Measurements from ENCODE around the gene TIAM2.

TIAM2 gene

GRCh38 chr6:154995254-154996015, at the start of gene TIAM2:
Gene TIAM2 (plus strand): TSS chr6:154995315. CDS start chr6:155129224, 133,909 bp downstream.
- Histone ChIP-seq H3K9ac (ENCODE audit: low read depth, low read length) (no peak within 1 kb of the TSS), H4K20me1 (ENCODE audit: insufficient read depth, low read length) (no peaks in the 10 kb centered on the region), H3K36me3 (ENCODE audit: insufficient read depth, low read length) (no peaks in the 10 kb centered on the region), H2AFZ (ENCODE audit: low read depth, low read length) (no peak within 1 kb of the TSS), H3K27ac (ENCODE audit: low read length) (no peak within 1 kb of the TSS), H3K27me3 (ENCODE audit: insufficient read depth, low read length, poor library complexity) (no peaks in the 10 kb centered on the region), H3K4me1 (ENCODE audit: insufficient read depth, low read length) (no peaks in the 10 kb centered on the region), H3K79me2 (ENCODE audit: insufficient read depth, low read length) (no peaks in the 10 kb centered on the region), H3K4me2 (ENCODE audit: insufficient read depth, low read length) (no peak within 1 kb of the TSS), H3K9me3 (ENCODE audit: insufficient read depth, low read length, severe bottlenecking) (no peaks in the 10 kb centered on the region), H3K4me3 (ENCODE audit: low read depth in 1 of 2, low read length in 2 of 2) (no peak within 1 kb of the TSS)
- no peak for DNase-seq
- TF ChIP-seq EZH2 (IDR thresholded peaks at IDR 0.05; ENCODE audit: borderline replicate concordance, low read depth, low read length, severe bottlenecking) = no peak
- TF ChIP-seq, protein P1, sequence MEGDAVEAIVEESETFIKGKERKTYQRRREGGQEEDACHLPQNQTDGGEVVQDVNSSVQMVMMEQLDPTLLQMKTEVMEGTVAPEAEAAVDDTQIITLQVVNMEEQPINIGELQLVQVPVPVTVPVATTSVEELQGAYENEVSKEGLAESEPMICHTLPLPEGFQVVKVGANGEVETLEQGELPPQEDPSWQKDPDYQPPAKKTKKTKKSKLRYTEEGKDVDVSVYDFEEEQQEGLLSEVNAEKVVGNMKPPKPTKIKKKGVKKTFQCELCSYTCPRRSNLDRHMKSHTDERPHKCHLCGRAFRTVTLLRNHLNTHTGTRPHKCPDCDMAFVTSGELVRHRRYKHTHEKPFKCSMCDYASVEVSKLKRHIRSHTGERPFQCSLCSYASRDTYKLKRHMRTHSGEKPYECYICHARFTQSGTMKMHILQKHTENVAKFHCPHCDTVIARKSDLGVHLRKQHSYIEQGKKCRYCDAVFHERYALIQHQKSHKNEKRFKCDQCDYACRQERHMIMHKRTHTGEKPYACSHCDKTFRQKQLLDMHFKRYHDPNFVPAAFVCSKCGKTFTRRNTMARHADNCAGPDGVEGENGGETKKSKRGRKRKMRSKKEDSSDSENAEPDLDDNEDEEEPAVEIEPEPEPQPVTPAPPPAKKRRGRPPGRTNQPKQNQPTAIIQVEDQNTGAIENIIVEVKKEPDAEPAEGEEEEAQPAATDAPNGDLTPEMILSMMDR (IDR thresholded peaks at IDR 0.05; ENCODE audit: borderline replicate concordance, extremely low read depth, low read length, poor library complexity, severe bottlenecking) = no peak
- no peak for ATAC-seq (ENCODE audit: insufficient read depth, low read depth)

- no peak overlapping the region for H2AFZ ChIP-seq (ENCODE audit: low read depth, low read length)
- H3K36me3 ChIP-seq (ENCODE audit: insufficient read depth, low read length) = no peaks in the 10 kb centered on the region
- no peaks in the 10 kb centered on the region for H3K79me2 ChIP-seq (ENCODE audit: insufficient read depth, low read length)
- H3K9me3 ChIP-seq (ENCODE audit: insufficient read depth, low read length, severe bottlenecking) = no peaks in the 10 kb centered on the region
- TF ChIP-seq, protein P1 (IDR thresholded peaks at IDR 0.05; ENCODE audit: borderline replicate concordance, extremely low read depth, low read length, poor library complexity, severe bottlenecking) = no peak
- no peak for TF ChIP-seq EZH2 (IDR thresholded peaks at IDR 0.05; ENCODE audit: borderline replicate concordance, low read depth, low read length, severe bottlenecking)
- DNase-seq (no peak), ATAC-seq (ENCODE audit: insufficient read depth, low read depth) (peak; percentile 50)
- no peak overlapping the region for H3K9ac ChIP-seq (ENCODE audit: low read depth, low read length)
- H3K27ac ChIP-seq (ENCODE audit: low read length) = peak overlapping the region; percentile 68
- H3K27me3 ChIP-seq (ENCODE audit: insufficient read depth, low read length, poor library complexity) = no peaks in the 10 kb centered on the region
- no peaks in the 10 kb centered on the region for H4K20me1 ChIP-seq (ENCODE audit: insufficient read depth, low read length)
- H3K4me1 ChIP-seq (ENCODE audit: insufficient read depth, low read length) = peaks cover 17% of the 10 kb centered on the region
- H3K4me3 ChIP-seq (ENCODE audit: low read depth in 1 of 2, low read length in 2 of 2) = no peak overlapping the region
- H3K4me2 ChIP-seq (ENCODE audit: insufficient read depth, low read length) = no peak overlapping the region
Measured at GRCh38 chr6:154950979-154951344, 44.2 kb upstream of the TIAM2 start.

- Histone ChIP-seq H3K9ac (ENCODE audit: low read depth, low read length) (no peak overlapping the region), H3K4me1 (ENCODE audit: insufficient read depth, low read length) (peaks cover 17% of the 10 kb centered on the region), H3K4me2 (ENCODE audit: insufficient read depth, low read length) (no peak overlapping the region), H4K20me1 (ENCODE audit: insufficient read depth, low read length) (no peaks in the 10 kb centered on the region), H3K79me2 (ENCODE audit: insufficient read depth, low read length) (no peaks in the 10 kb centered on the region), H3K27ac (ENCODE audit: low read length) (peak overlapping the region; percentile 68), H2AFZ (ENCODE audit: low read depth, low read length) (no peak overlapping the region), H3K9me3 (ENCODE audit: insufficient read depth, low read length, severe bottlenecking) (no peaks in the 10 kb centered on the region), H3K4me3 (ENCODE audit: low read depth in 1 of 2, low read length in 2 of 2) (no peak overlapping the region), H3K27me3 (ENCODE audit: insufficient read depth, low read length, poor library complexity) (no peaks in the 10 kb centered on the region), H3K36me3 (ENCODE audit: insufficient read depth, low read length) (no peaks in the 10 kb centered on the region)
- ATAC-seq (ENCODE audit: insufficient read depth, low read depth) (peak; percentile 89), DNase-seq (peak; percentile 72)
- TF ChIP-seq, protein P1 (IDR thresholded peaks at IDR 0.05; ENCODE audit: borderline replicate concordance, extremely low read depth, low read length, poor library complexity, severe bottlenecking) = no peak
- no peak for TF ChIP-seq EZH2 (IDR thresholded peaks at IDR 0.05; ENCODE audit: borderline replicate concordance, low read depth, low read length, severe bottlenecking)
Measured at GRCh38 chr6:154951345-154952200, 43.5 kb upstream of the TIAM2 start.

Data from DND-41 (cell line).